Natural killer cell (primary cell): ENCODE data around the gene C4orf50. TPM values are rescaled to one million over a fixed set of nuclear protein-coding genes. Genes with fewer than 3 reads are reported as not detected.

Source experiments
- ATAC-seq, 3 donors: fragments of 150-1000 bp in 2 of 3; fragments of 200-7000 bp in 1 of 3; cut with Tn5 transposase; 1 replicate in 1 of 3; 2 replicates in 2 of 3; pipeline ENCODE4 v1.10.0; 2021; ENCODE audit warnings: mild to moderate bottlenecking in 2 of 3, moderate library complexity in 2 of 3
- DNase-seq, 2 donors: peaks; one replicate each; pipeline versions ENCODE4 v3.0.0 to v3.0.0-alpha.2; 2013 to 2021; ENCODE audit warnings: mixed read lengths in 1 of 2
- H3K27ac ChIP-seq: one replicate; pipeline ENCODE4 v1.5.1; 2013; ENCODE audit warnings: mild to moderate bottlenecking, low read length
- H3K27me3 ChIP-seq: one replicate; pipeline ENCODE4 v1.6.1; 2013; ENCODE audit warnings: low read length; ENCODE audit not compliant: control insufficient read depth, insufficient read depth
- H3K36me3 ChIP-seq: one replicate; pipeline ENCODE4 v1.6.1; 2013; ENCODE audit warnings: low read length; ENCODE audit not compliant: control insufficient read depth, insufficient read depth
- H3K4me1 ChIP-seq: one replicate; pipeline ENCODE4 v1.6.1; 2013; ENCODE audit warnings: low read length; ENCODE audit not compliant: control insufficient read depth, insufficient read depth
- H3K4me3 ChIP-seq: one replicate; pipeline ENCODE4 v1.5.1; 2013; ENCODE audit warnings: low read length
- H3K9me3 ChIP-seq: one replicate; pipeline ENCODE4 v1.6.1; 2013; ENCODE audit warnings: low read length; ENCODE audit not compliant: control insufficient read depth, insufficient read depth
- H3K27ac Mint-ChIP-seq, 2 donors: one replicate each; pipeline ENCODE4 v1.8.0; 2022; ENCODE audit warnings: mild to moderate bottlenecking in 2 of 2, mixed read lengths in 2 of 2, moderate library complexity in 1 of 2
- H3K27me3 Mint-ChIP-seq, 2 donors: one replicate each; pipeline ENCODE4 v1.8.0; 2022; ENCODE audit warnings: low read depth in 2 of 2, mixed read lengths in 2 of 2
- H3K36me3 Mint-ChIP-seq: one replicate; pipeline ENCODE4 v1.8.0; 2022; ENCODE audit warnings: mixed read lengths
- H3K4me1 Mint-ChIP-seq, 2 donors: one replicate each; pipeline ENCODE4 v1.8.0; 2022; ENCODE audit warnings: mixed read lengths in 2 of 2
- H3K4me3 Mint-ChIP-seq: one replicate; pipeline ENCODE4 v1.8.0; 2022; ENCODE audit warnings: mild to moderate bottlenecking, moderate library complexity, mixed read lengths
- H3K9me3 Mint-ChIP-seq, 2 donors: one replicate each; pipeline ENCODE4 v1.8.0; 2022; ENCODE audit warnings: mixed read lengths in 2 of 2
- WGBS: methylation state at CpG from one replicate; pipeline ENCODE4 v1.1.7; 2013; ENCODE audit warnings: missing lambda C conversion rate; ENCODE audit not compliant: insufficient coverage; 5-methylcytosine and 5-hydroxymethylcytosine counted together
- intact Hi-C: fragments of 100-400 bp; cut with micrococcal nuclease; formaldehyde crosslinking; loops from one replicate; pipeline ENCODE4 v1.14.2; 2022
- total RNA-seq, 4 donors: library from RNA; stranded (reverse); fragments of 120-200 nt in 1 of 4; gene quantifications; one replicate each; pipeline versions ENCODE4 v1.2.3 to v1.2.4, GENCODE V29; 2013 to 2022
- TF ChIP-seq, protein P1 (sequence below): fragments of 200-600 bp; IDR thresholded peaks from one replicate; pipeline ENCODE4 v1.8.0; 2022; ENCODE audit warnings: antibody characterized with exemption

C4orf50 gene
- total RNA-seq = 1 to 10 TPM in 2 of 3 donors, under 1 TPM in 1; 0.63 to 2.7 (median 1.8) TPM
- 0.34 TPM for total RNA-seq (2013)

DNA sequence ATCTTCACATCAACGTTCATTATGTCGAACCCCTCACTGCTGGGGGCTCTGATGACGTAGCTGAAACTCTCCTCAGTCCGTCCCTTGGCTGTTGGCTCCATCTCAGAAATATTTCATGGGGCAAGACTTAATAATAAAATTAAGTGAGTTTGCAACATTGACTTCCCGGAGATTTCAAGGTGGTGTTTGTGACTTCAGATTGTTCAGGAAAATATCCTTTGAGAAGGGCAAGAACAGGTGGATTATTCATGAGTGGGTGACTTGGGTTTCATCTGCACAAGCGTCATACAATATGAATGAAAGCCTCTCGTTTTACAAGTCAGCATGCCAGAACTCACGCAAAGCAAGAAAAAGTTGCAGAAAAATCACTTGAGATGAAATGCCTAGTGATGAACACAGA, at the start of gene C4orf50:
C4orf50 (minus strand) TSS at position 101 of the 400 bp plus-strand sequence.
- Histone ChIP-seq H3K9me3 (no peaks in the 10 kb centered on the region), H3K27me3 (no peaks in the 10 kb centered on the region), H3K4me3 (no peak within 1 kb of the TSS), H3K4me1 (no peaks in the 10 kb centered on the region), H3K36me3 (no peaks in the 10 kb centered on the region), H3K27ac (no peak within 1 kb of the TSS)
- Mint-ChIP-seq H3K9me3 (no peaks in the 10 kb centered on the region), H3K27ac (no peak within 1 kb of the TSS), H3K27me3 (peaks cover 5 to 10% of the 10 kb centered on the region in 2 donors), H3K4me3 (no peak within 1 kb of the TSS), H3K36me3 (no peaks in the 10 kb centered on the region), H3K4me1 (no peaks in the 10 kb centered on the region)
- DNase-seq (no peak), ATAC-seq (no peak)
- intact Hi-C loops = no loop called here
- 89% methylated on average over 8 of the region's 8 CpGs for WGBS
- TF ChIP-seq, protein P1, sequence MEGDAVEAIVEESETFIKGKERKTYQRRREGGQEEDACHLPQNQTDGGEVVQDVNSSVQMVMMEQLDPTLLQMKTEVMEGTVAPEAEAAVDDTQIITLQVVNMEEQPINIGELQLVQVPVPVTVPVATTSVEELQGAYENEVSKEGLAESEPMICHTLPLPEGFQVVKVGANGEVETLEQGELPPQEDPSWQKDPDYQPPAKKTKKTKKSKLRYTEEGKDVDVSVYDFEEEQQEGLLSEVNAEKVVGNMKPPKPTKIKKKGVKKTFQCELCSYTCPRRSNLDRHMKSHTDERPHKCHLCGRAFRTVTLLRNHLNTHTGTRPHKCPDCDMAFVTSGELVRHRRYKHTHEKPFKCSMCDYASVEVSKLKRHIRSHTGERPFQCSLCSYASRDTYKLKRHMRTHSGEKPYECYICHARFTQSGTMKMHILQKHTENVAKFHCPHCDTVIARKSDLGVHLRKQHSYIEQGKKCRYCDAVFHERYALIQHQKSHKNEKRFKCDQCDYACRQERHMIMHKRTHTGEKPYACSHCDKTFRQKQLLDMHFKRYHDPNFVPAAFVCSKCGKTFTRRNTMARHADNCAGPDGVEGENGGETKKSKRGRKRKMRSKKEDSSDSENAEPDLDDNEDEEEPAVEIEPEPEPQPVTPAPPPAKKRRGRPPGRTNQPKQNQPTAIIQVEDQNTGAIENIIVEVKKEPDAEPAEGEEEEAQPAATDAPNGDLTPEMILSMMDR = no peak

DNA sequence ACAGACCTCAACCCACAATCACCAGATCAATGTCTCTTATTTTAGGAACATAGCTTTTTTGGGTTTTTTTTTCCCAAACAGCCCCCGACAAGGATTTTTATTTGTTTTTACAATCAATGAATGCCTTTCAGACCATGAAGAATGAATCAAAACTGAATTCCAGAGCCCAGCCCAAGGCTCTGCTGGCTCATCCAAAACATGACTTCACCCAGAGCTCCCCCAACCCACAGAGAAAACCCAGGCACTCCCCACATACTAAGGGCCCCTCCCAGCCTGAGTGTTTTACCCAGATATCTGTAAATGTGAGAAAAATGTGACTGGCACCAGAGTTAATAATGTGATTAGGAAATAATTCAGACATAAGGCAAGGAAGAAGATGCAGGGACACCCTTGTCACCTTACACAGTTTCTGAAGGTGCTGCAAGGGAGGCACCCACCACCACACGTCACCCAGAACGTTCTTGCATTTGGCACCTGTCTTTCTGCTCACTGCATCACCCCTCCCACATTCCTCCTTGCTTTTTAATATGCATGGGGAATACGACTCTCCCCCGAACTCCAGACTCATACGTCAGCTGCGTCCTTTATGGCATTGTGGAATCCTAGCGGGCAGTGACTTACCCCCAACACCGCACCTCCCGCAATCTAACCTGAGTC, 47.8 kb upstream of the C4orf50 start:
- H3K4me1 ChIP-seq = no peaks in the 10 kb centered on the region
- intact Hi-C loops = no loop called here
- Mint-ChIP-seq H3K27me3 (peaks cover 0 to 14% of the 10 kb centered on the region in 2 donors), H3K9me3 (no peaks in the 10 kb centered on the region), H3K4me3 (no peak overlapping the region), H3K4me1 (peaks cover 0 to 6% of the 10 kb centered on the region in 2 donors), H3K27ac (no peak overlapping the region), H3K36me3 (no peaks in the 10 kb centered on the region)
- no peaks in the 10 kb centered on the region for H3K27me3 ChIP-seq
- ATAC-seq (no peak), DNase-seq (no peak)
- TF ChIP-seq, protein P1 = no peak
- peaks cover 4% of the 10 kb centered on the region for H3K36me3 ChIP-seq
- no peak overlapping the region for H3K4me3 ChIP-seq
- WGBS = 94% methylated on average over 10 of the region's 10 CpGs
- H3K9me3 ChIP-seq = no peaks in the 10 kb centered on the region
- H3K27ac ChIP-seq = no peak overlapping the region

DNA sequence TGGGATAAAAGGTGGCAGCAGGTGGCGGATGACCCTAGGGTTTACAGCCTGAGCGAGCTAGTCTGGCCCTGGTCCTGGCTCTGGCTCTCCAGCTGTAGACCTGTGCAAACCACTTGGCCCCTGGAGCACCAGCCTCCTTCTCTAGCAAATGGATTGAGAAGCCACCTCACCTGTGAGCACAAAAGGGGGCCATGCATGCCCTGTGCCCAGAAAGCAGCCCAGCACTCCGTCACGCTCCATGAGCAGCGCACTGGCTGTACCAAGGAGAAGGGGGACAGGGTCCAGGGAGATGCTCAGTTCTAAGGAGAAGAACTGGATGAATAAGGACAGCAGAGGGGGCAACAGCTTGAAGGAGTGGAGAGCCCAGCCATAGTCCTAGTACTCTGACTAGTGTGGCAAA, 46.9 kb upstream of the C4orf50 start:
- no peaks in the 10 kb centered on the region for H3K27me3 ChIP-seq
- TF ChIP-seq, protein P1 = no peak
- no peak overlapping the region for H3K4me3 ChIP-seq
- WGBS = 97% methylated on average over 5 of the region's 5 CpGs
- peaks cover 9% of the 10 kb centered on the region for H3K36me3 ChIP-seq
- H3K9me3 Mint-ChIP-seq = no peaks in the 10 kb centered on the region
- H3K4me1 Mint-ChIP-seq = peaks cover 0 to 6% of the 10 kb centered on the region in 2 donors
- no peak overlapping the region for H3K4me3 Mint-ChIP-seq
- H3K27ac Mint-ChIP-seq = no peak overlapping the region
- intact Hi-C loops = no loop called here
- ATAC-seq (no peak), DNase-seq (no peak)
- no peak overlapping the region for H3K27ac ChIP-seq
- no peaks in the 10 kb centered on the region for H3K36me3 Mint-ChIP-seq
- H3K9me3 ChIP-seq = peaks cover 5% of the 10 kb centered on the region
- no peaks in the 10 kb centered on the region for H3K4me1 ChIP-seq
- H3K27me3 Mint-ChIP-seq = peaks cover 0 to 14% of the 10 kb centered on the region in 2 donors

DNA sequence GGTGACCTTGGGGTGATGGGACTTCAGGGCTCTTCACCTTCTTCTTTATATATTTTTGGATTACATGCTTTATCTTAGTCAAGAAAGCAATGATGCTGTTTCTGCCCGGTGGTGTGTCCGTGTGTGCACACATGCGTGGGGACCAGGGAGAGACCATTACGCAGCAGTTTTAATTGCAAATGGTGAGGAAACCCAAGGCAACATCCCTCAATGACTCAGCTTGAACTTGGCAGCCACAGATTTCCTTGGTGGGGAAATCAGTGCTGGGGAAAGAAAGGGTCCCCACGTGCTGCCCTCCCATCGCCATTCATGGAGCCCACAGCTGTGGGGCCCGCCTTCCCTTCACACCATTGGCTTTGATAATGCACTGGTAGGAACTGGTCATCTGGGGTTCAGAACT, 46.2 kb upstream of the C4orf50 start:
- peaks cover 11% of the 10 kb centered on the region for H3K9me3 ChIP-seq
- no peak overlapping the region for H3K27ac ChIP-seq
- peaks cover 11% of the 10 kb centered on the region for H3K36me3 ChIP-seq
- H3K9me3 Mint-ChIP-seq = no peaks in the 10 kb centered on the region
- peaks cover 0 to 6% of the 10 kb centered on the region in 2 donors for H3K4me1 Mint-ChIP-seq
- no peaks in the 10 kb centered on the region for H3K4me1 ChIP-seq
- no peak overlapping the region for H3K4me3 Mint-ChIP-seq
- no peaks in the 10 kb centered on the region for H3K27me3 ChIP-seq
- WGBS = 62% methylated on average over 7 of the region's 7 CpGs
- intact Hi-C loops = no loop called here
- H3K27me3 Mint-ChIP-seq = peaks cover 0 to 14% of the 10 kb centered on the region in 2 donors
- TF ChIP-seq, protein P1 = no peak
- no peaks in the 10 kb centered on the region for H3K36me3 Mint-ChIP-seq
- no peak overlapping the region for H3K4me3 ChIP-seq
- no peak for ATAC-seq
- H3K27ac Mint-ChIP-seq = no peak overlapping the region
- DNase-seq = no peak
